Loucy (cell line): ENCODE measurements around the gene MZF1.

Experiments
- EZH2phosphoT487 ChIP-seq: fragments of 200-600 bp; IDR thresholded peaks from 2 replicates; pipeline ENCODE4 v1.6.1; 2018; ENCODE audit warnings: antibody characterized with exemption, mild to moderate bottlenecking, moderate library complexity, borderline replicate concordance
- TF ChIP-seq, protein P1 (sequence below): fragments of 200-600 bp; sonication (generic); conservative IDR thresholded peaks from 2 replicates; pipeline ENCODE4 v1.5.1; 2014; ENCODE audit warnings: mild to moderate bottlenecking, antibody characterized with exemption, low read length

GRCh38 chr19:58521651-58522050 is 51.5 kb downstream of the MZF1 start:
- TF ChIP-seq, protein P1, sequence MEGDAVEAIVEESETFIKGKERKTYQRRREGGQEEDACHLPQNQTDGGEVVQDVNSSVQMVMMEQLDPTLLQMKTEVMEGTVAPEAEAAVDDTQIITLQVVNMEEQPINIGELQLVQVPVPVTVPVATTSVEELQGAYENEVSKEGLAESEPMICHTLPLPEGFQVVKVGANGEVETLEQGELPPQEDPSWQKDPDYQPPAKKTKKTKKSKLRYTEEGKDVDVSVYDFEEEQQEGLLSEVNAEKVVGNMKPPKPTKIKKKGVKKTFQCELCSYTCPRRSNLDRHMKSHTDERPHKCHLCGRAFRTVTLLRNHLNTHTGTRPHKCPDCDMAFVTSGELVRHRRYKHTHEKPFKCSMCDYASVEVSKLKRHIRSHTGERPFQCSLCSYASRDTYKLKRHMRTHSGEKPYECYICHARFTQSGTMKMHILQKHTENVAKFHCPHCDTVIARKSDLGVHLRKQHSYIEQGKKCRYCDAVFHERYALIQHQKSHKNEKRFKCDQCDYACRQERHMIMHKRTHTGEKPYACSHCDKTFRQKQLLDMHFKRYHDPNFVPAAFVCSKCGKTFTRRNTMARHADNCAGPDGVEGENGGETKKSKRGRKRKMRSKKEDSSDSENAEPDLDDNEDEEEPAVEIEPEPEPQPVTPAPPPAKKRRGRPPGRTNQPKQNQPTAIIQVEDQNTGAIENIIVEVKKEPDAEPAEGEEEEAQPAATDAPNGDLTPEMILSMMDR: no peak
- no peak for TF ChIP-seq EZH2phosphoT487
